IgD-negative memory B cell (primary cell): ENCODE data around the gene ACOD1. TPM values are rescaled to one million over a fixed set of nuclear protein-coding genes. Genes with fewer than 3 reads are reported as not detected.
A peak's percentile ranks its signal among the peaks of the same experiment; 100 is the strongest.

ENCODE experiments used
- H3K27ac Mint-ChIP-seq, 3 donors: one replicate each; pipeline ENCODE4 v1.8.0; 2020 to 2022; ENCODE audit warnings: mild to moderate bottlenecking in 3 of 3, mixed read lengths in 3 of 3, moderate library complexity in 1 of 3
- H3K27me3 Mint-ChIP-seq: one replicate; pipeline ENCODE4 v1.8.0; 2021; ENCODE audit warnings: mixed read lengths
- H3K36me3 Mint-ChIP-seq: one replicate; pipeline ENCODE4 v1.8.0; 2020; ENCODE audit warnings: mild to moderate bottlenecking, mixed read lengths
- H3K4me1 Mint-ChIP-seq, 3 donors: one replicate each; pipeline ENCODE4 v1.8.0; 2020 to 2022; ENCODE audit warnings: mixed read lengths in 3 of 3, mild to moderate bottlenecking in 1 of 3
- H3K4me3 Mint-ChIP-seq, 4 donors: one replicate each; pipeline ENCODE4 v1.8.0; 2020 to 2022; ENCODE audit warnings: mild to moderate bottlenecking in 4 of 4, mixed read lengths in 4 of 4, moderate library complexity in 3 of 4
- H3K9me3 Mint-ChIP-seq, 3 donors: one replicate each; pipeline ENCODE4 v1.8.0; 2020 to 2021; ENCODE audit warnings: mixed read lengths in 3 of 3, mild to moderate bottlenecking in 1 of 3
- polyA plus RNA-seq: library from polyadenylated mRNA; unstranded; fragments of 300-500 nt; fragmentation: Illumina TruSeq; gene quantifications from one replicate; pipeline ENCODE4 v1.2.3, GENCODE V29; 2021

The ACOD1 gene
- polyA plus RNA-seq, 1 donor from 2014 or later, result not detected

GRCh38 chr13:76967031-76967430, 18.7 kb downstream of the ACOD1 start:
- Mint-ChIP-seq H3K27ac (no peak overlapping the region), H3K9me3 (peaks cover 0 to 2% (median 0%) of the 10 kb centered on the region in 3 donors), H3K36me3 (peaks cover 2% of the 10 kb centered on the region), H3K4me3 (no peak overlapping the region), H3K27me3 (peaks cover 15% of the 10 kb centered on the region), H3K4me1 (no peaks in the 10 kb centered on the region)

- peaks cover 2% of the 10 kb centered on the region for H3K36me3 Mint-ChIP-seq
- peaks cover 21% of the 10 kb centered on the region for H3K27me3 Mint-ChIP-seq
- peaks cover 0 to 2% (median 0%) of the 10 kb centered on the region in 3 donors for H3K9me3 Mint-ChIP-seq
- H3K4me3 Mint-ChIP-seq, result no peak overlapping the region
- peaks cover 0 to 4% (median 3%) of the 10 kb centered on the region in 3 donors for H3K4me1 Mint-ChIP-seq
- no peak overlapping the region for H3K27ac Mint-ChIP-seq
These were observed 19.7 kb downstream of the ACOD1 start for GRCh38 chr13:76968041-76968440.

GRCh38 chr13:76969488-76970365, 21.4 kb downstream of the ACOD1 start:
- Mint-ChIP-seq H3K4me3 (no peak overlapping the region), H3K36me3 (peaks cover 2% of the 10 kb centered on the region), H3K27me3 (peaks cover 18% of the 10 kb centered on the region), H3K27ac (no peak overlapping the region), H3K9me3 (peaks cover 0 to 2% (median 0%) of the 10 kb centered on the region in 3 donors), H3K4me1 (peaks cover 0 to 4% (median 3%) of the 10 kb centered on the region in 3 donors)

GRCh38 chr13:76971215-76971614, 22.9 kb downstream of the ACOD1 start:
- peaks cover 0 to 2% (median 0%) of the 10 kb centered on the region in 3 donors for H3K9me3 Mint-ChIP-seq
- peaks cover 0 to 4% (median 3%) of the 10 kb centered on the region in 3 donors for H3K4me1 Mint-ChIP-seq
- H3K36me3 Mint-ChIP-seq, result peaks cover 2% of the 10 kb centered on the region
- peaks cover 18% of the 10 kb centered on the region for H3K27me3 Mint-ChIP-seq
- no peak overlapping the region for H3K27ac Mint-ChIP-seq
- no peak overlapping the region for H3K4me3 Mint-ChIP-seq

- Mint-ChIP-seq H3K4me1 (peaks cover 0 to 4% (median 3%) of the 10 kb centered on the region in 3 donors), H3K9me3 (peaks cover 0 to 2% (median 0%) of the 10 kb centered on the region in 3 donors), H3K27me3 (peaks cover 19% of the 10 kb centered on the region), H3K4me3 (no peak overlapping the region), H3K27ac (peak overlapping the region in 1 of 3 donors; percentile 8), H3K36me3 (peaks cover 2% of the 10 kb centered on the region)
These were observed 23.8 kb downstream of the ACOD1 start for GRCh38 chr13:76971851-76972829.

GRCh38 chr13:76973920-76974617, 25.8 kb downstream of the ACOD1 start:
- no peaks in the 10 kb centered on the region for H3K9me3 Mint-ChIP-seq
- no peak overlapping the region for H3K4me3 Mint-ChIP-seq
- peaks cover 0 to 4% (median 4%) of the 10 kb centered on the region in 3 donors for H3K4me1 Mint-ChIP-seq
- peaks cover 2% of the 10 kb centered on the region for H3K36me3 Mint-ChIP-seq
- H3K27me3 Mint-ChIP-seq, result peaks cover 16% of the 10 kb centered on the region
- H3K27ac Mint-ChIP-seq, result no peak overlapping the region

GRCh38 chr13:76974618-76974975, 26.3 kb downstream of the ACOD1 start:
- Mint-ChIP-seq H3K27me3 (peaks cover 17% of the 10 kb centered on the region), H3K4me3 (no peak overlapping the region), H3K36me3 (peaks cover 2% of the 10 kb centered on the region), H3K27ac (no peak overlapping the region), H3K4me1 (peaks cover 0 to 4% (median 4%) of the 10 kb centered on the region in 3 donors), H3K9me3 (no peaks in the 10 kb centered on the region)

GRCh38 chr13:76975863-76976262, 27.6 kb downstream of the ACOD1 start:
- Mint-ChIP-seq H3K9me3 (no peaks in the 10 kb centered on the region), H3K27ac (no peak overlapping the region), H3K4me1 (peaks cover 2 to 4% (median 4%) of the 10 kb centered on the region in 3 donors), H3K36me3 (peaks cover 2% of the 10 kb centered on the region), H3K27me3 (peaks cover 17% of the 10 kb centered on the region), H3K4me3 (no peak overlapping the region)

- Mint-ChIP-seq H3K27me3 (peaks cover 22% of the 10 kb centered on the region), H3K36me3 (peaks cover 2% of the 10 kb centered on the region), H3K4me1 (peaks cover 2 to 4% (median 4%) of the 10 kb centered on the region in 3 donors), H3K27ac (no peak overlapping the region), H3K9me3 (no peaks in the 10 kb centered on the region), H3K4me3 (no peak overlapping the region)
These were observed 28.2 kb downstream of the ACOD1 start for GRCh38 chr13:76976490-76976889.

- H3K4me3 Mint-ChIP-seq, result no peak overlapping the region
- no peak overlapping the region for H3K27ac Mint-ChIP-seq
- peaks cover under 1% of the 10 kb centered on the region for H3K36me3 Mint-ChIP-seq
- peaks cover 2 to 4% (median 4%) of the 10 kb centered on the region in 3 donors for H3K4me1 Mint-ChIP-seq
- peaks cover 22% of the 10 kb centered on the region for H3K27me3 Mint-ChIP-seq
- no peaks in the 10 kb centered on the region for H3K9me3 Mint-ChIP-seq
These were observed 28.6 kb downstream of the ACOD1 start for GRCh38 chr13:76976929-76977328.

GRCh38 chr13:76980075-76980718, 31.9 kb downstream of the ACOD1 start:
- H3K27me3 Mint-ChIP-seq, result peaks cover 15% of the 10 kb centered on the region
- no peak overlapping the region for H3K27ac Mint-ChIP-seq
- peaks cover 1% of the 10 kb centered on the region for H3K36me3 Mint-ChIP-seq
- peaks cover 0 to 2% (median 2%) of the 10 kb centered on the region in 3 donors for H3K4me1 Mint-ChIP-seq
- H3K4me3 Mint-ChIP-seq, result peak overlapping the region in 1 of 4 donors; percentile 68
- H3K9me3 Mint-ChIP-seq, result no peaks in the 10 kb centered on the region

- Mint-ChIP-seq H3K4me1 (peaks cover 0 to 2% (median 2%) of the 10 kb centered on the region in 3 donors), H3K9me3 (no peaks in the 10 kb centered on the region), H3K27ac (no peak overlapping the region), H3K27me3 (peaks cover 12% of the 10 kb centered on the region), H3K36me3 (peaks cover 1% of the 10 kb centered on the region), H3K4me3 (no peak overlapping the region)
These were observed 33.8 kb downstream of the ACOD1 start for GRCh38 chr13:76982061-76982460.

- Mint-ChIP-seq H3K27ac (no peak overlapping the region), H3K36me3 (peaks cover 1% of the 10 kb centered on the region), H3K9me3 (no peaks in the 10 kb centered on the region), H3K4me3 (no peak overlapping the region), H3K27me3 (peaks cover 16% of the 10 kb centered on the region), H3K4me1 (peaks cover 0 to 2% (median 2%) of the 10 kb centered on the region in 3 donors)
These were observed 35.4 kb downstream of the ACOD1 start for GRCh38 chr13:76983676-76984075.

- Mint-ChIP-seq H3K36me3 (no peaks in the 10 kb centered on the region), H3K4me3 (peak overlapping the region; percentile 97 to 99 (median 98))
These were observed 43.1 kb downstream of the ACOD1 start for GRCh38 chr13:76991432-76991795.

More at GRCh38 chr13:76991432-76991795, 43.1 kb downstream of the ACOD1 start:
- Mint-ChIP-seq H3K27me3 (peaks cover 4% of the 10 kb centered on the region), H3K4me1 (peaks cover 17 to 24% (median 20%) of the 10 kb centered on the region in 3 donors), H3K9me3 (no peaks in the 10 kb centered on the region), H3K27ac (peak overlapping the region; percentile 96 to 100 (median 99))
